Endometrium (tissue), 2 donors: ENCODE data around the gene CIB1.

Experiments used
- FAIRE-seq: peaks from 2 replicates; lab custom pipeline; 2012; peaks lifted over from hg19 to GRCh38; lab: Jason Lieb, UNC
- donor health status: control.
- donor health status: control.

Gene CIB1

GRCh38 chr15:90240856-90241255 is 7.1 kb upstream of the CIB1 start:
- no peak for FAIRE-seq

- FAIRE-seq, result no peak
Observed at GRCh38 chr15:90239371-90239770, 5.6 kb upstream of the CIB1 start.

- no peak for FAIRE-seq
Observed at GRCh38 chr15:90234096-90234988, 601 bp upstream of the CIB1 start, which contains the start of gene GDPGP1. Gene GDPGP1 (plus strand): TSS chr15:90234209. CDS start chr15:90240909, 6,700 bp downstream.

GRCh38 chr15:90232941-90233386 is 777 bp downstream of the CIB1 start:
- no peak for FAIRE-seq

- no peak for FAIRE-seq
Observed at GRCh38 chr15:90232196-90232595, 1.5 kb downstream of the CIB1 start.

- FAIRE-seq, result no peak
Observed at GRCh38 chr15:90231028-90232017, 2.4 kb downstream of the CIB1 start.

- no peak for FAIRE-seq
Observed at GRCh38 chr15:90230610-90231009, 3.1 kb downstream of the CIB1 start.

GRCh38 chr15:90230071-90230494 is 3.7 kb downstream of the CIB1 start:
- FAIRE-seq, result no peak

GRCh38 chr15:90228960-90229359 is 4.8 kb downstream of the CIB1 start:
- FAIRE-seq, result no peak

GRCh38 chr15:90227816-90228772 is 5.6 kb downstream of the CIB1 start:
- FAIRE-seq, result no peak

- FAIRE-seq, result no peak
Observed at GRCh38 chr15:90227336-90227735, 6.4 kb downstream of the CIB1 start.

- no peak for FAIRE-seq
Observed at GRCh38 chr15:90225504-90226234, 8.1 kb downstream of the CIB1 start.

GRCh38 chr15:90225047-90225446 is 8.7 kb downstream of the CIB1 start:
- no peak for FAIRE-seq

GRCh38 chr15:90223441-90224165 is 10.1 kb downstream of the CIB1 start:
- no peak for FAIRE-seq

GRCh38 chr15:90222547-90222946 is 11.2 kb downstream of the CIB1 start:
- FAIRE-seq, result no peak

GRCh38 chr15:90221246-90221900 is 12.4 kb downstream of the CIB1 start:
- no peak for FAIRE-seq

- FAIRE-seq, result no peak
Observed at GRCh38 chr15:90219421-90220141, 14.2 kb downstream of the CIB1 start.

- no peak for FAIRE-seq
Observed at GRCh38 chr15:90217671-90218394, 15.9 kb downstream of the CIB1 start.
